ENCODE data around the gene SPATA25.

SPATA25 gene

GRCh38 chr20:45840700-45841198 is 46.7 kb downstream of the SPATA25 start:
- Histone ChIP-seq H3K79me2 (ENCODE audit: low read length) (no peaks in the 10 kb centered on the region), H3K4me3 (ENCODE audit: low read length) (no peak overlapping the region), H3K9me3 (ENCODE audit: insufficient read depth, low read length) (no peaks in the 10 kb centered on the region), H3K27me3 (ENCODE audit: low read depth, low read length) (no peaks in the 10 kb centered on the region), H3K4me1 (ENCODE audit: low read length) (peaks cover 21% of the 10 kb centered on the region), H4K20me1 (ENCODE audit: insufficient read depth, low read length) (no peaks in the 10 kb centered on the region), H3K27ac (ENCODE audit: low read length) (no peak overlapping the region), H3K4me2 (ENCODE audit: low read length) (no peak overlapping the region), H3K9ac (ENCODE audit: low read length) (no peak overlapping the region), H2AFZ (ENCODE audit: low read depth, low read length) (no peak overlapping the region), H3K36me3 (replicated peaks; ENCODE audit: low read depth, low read length) (peaks cover 18% of the 10 kb centered on the region)
- TF ChIP-seq EZH2phosphoT487 (IDR thresholded peaks at IDR 0.05; ENCODE audit: low read depth), result no peak
- no peak for TF ChIP-seq CTCF (IDR thresholded peaks at IDR 0.05; ENCODE audit: low read depth, low read length)

- no peaks in the 10 kb centered on the region for H3K79me2 ChIP-seq (ENCODE audit: low read length)
- no peak overlapping the region for H3K4me3 ChIP-seq (ENCODE audit: low read length)
- H3K9ac ChIP-seq (ENCODE audit: low read length), result no peak overlapping the region
These were observed 50.6 kb downstream of the SPATA25 start for GRCh38 chr20:45836841-45837240.

More at GRCh38 chr20:45836841-45837240, 50.6 kb downstream of the SPATA25 start:
- Histone ChIP-seq H3K4me1 (ENCODE audit: low read length) (peaks cover 16% of the 10 kb centered on the region), H4K20me1 (ENCODE audit: insufficient read depth, low read length) (no peaks in the 10 kb centered on the region), H3K27ac (ENCODE audit: low read length) (no peak overlapping the region), H3K27me3 (ENCODE audit: low read depth, low read length) (peaks cover 6% of the 10 kb centered on the region; the same call in 1 of the 2 replicates), H2AFZ (ENCODE audit: low read depth, low read length) (no peak overlapping the region), H3K4me2 (ENCODE audit: low read length) (no peak overlapping the region), H3K9me3 (ENCODE audit: insufficient read depth, low read length) (no peaks in the 10 kb centered on the region), H3K36me3 (replicated peaks; ENCODE audit: low read depth, low read length) (peaks cover 4% of the 10 kb centered on the region)
- TF ChIP-seq EZH2phosphoT487 (IDR thresholded peaks at IDR 0.05; ENCODE audit: low read depth) (no peak), CTCF (IDR thresholded peaks at IDR 0.05; ENCODE audit: low read depth, low read length) (no peak)

All from OCI-LY3 (cell line).